Stimulated activated CD4-positive, alpha-beta T cell treated with anti-CD3 and anti-CD28 coated beads, Interleukin-4, amount 100 ng/mL, for 48 hours (primary cell): Measurements from ENCODE around the gene POLE3.
"Not testable (repeated sequence)": the region's sequence is repeated elsewhere in the genome, so short reads cannot be mapped to it uniquely, and the experiment has no call there.

Source experiments
- DNase-seq, 2 donors: peaks; one replicate each; pipeline ENCODE4 v3.0.0-alpha.2; 2020; ENCODE audit warnings: low read depth in 2 of 2

POLE3 gene, protein sequence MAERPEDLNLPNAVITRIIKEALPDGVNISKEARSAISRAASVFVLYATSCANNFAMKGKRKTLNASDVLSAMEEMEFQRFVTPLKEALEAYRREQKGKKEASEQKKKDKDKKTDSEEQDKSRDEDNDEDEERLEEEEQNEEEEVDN

DNA sequence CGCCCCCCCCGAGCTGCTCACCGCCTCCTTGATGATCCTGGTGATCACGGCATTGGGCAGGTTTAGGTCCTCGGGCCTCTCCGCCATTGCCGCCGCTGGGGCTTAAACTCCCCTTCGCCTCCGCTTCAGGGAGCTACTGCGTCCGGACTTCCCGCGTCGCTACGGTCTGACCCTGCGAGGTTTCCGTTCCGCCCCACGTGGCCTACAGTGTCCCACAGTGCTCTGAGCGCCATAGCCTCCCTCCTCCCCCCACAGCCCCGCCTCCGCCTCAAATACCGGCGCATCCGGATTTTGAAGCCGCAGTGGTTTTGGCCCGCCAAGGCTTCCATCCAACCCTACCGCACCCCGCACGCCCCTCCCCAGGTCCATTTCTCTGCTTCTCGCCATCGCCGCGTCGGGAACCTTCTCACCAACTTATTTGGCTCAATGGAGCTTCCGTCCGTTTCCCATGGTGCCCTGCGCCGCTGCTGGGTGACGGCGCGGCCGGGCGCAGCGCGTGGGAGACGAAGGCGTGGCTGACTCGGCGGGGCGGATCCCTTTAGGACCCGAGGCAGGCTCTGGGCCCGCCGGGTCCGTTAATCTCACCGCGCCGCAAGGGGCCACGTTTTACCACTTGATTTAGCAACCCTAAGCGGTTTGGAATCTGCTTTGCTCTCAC is at the start of gene POLE3, which contains the start of gene C9orf43:
TSS of gene POLE3 (minus strand) at position 469 of the 658 bp plus-strand sequence. CDS start at position 87, 382 bp downstream.
TSS of gene C9orf43 (plus strand) at position 541 of the 658 bp plus-strand sequence. CDS start 2,747 bp downstream, outside the sequence.
- peak; percentile 92 to 94 for DNase-seq

DNA sequence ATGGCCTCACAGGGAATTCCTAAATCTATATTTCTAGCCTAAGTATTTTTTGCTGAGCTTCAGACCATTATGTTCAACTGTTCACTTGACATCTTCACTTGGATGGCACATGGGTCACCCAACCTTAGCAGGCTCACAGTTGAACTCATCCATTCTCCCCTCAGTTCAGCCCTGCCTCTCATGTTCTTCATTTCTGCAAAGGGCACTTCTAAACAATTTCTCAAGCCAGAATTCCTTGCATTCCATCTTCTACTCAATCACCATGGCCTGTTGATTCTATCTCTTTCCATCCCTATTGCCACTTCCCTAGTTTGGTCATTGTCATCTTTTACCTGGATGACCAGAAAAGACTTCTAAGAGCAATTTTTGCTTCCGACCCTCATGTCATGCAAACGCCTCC is 45.8 kb upstream of the POLE3 start:
- no peak for DNase-seq

DNA sequence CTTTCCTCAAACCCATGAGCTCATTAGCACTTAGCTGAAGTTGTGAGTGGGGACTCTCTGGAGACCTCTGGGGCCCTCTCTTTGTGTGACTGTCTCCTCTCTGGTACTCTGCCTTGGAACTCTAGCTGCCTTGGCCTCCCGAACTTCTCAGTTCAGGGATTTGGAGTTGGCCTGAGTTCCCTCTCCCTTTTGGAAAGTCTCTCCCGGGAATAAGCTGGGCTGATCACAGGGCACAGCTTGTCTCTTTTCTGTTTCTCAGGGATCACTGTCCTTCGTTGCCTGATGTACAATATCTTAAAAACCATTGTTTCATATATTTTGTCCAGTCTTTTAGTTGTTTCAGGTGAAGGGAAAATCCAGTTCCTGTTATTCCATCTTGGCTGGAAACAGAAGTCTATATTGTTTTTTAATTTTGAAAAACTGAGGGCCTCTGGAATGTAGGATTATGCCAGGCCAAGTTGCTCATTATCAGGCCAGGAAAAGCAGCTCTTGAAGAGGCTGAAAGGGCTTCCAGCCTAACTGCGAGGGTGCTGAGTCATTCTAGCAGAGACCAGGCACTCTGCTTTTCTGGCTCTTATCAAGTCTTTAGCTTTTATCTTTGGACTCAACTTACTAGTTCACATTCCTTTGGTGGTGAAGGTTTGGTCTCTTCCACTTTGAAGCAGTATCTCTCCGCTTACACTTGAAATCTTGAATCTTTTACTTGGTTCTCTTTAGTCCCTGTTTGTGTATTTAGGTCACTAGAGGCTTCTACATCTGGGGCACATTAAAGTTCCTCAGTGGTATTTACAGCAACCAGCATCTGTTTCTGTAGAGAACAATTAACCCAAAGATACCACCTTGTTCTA is 44.7 kb upstream of the POLE3 start:
- DNase-seq = no peak

DNA sequence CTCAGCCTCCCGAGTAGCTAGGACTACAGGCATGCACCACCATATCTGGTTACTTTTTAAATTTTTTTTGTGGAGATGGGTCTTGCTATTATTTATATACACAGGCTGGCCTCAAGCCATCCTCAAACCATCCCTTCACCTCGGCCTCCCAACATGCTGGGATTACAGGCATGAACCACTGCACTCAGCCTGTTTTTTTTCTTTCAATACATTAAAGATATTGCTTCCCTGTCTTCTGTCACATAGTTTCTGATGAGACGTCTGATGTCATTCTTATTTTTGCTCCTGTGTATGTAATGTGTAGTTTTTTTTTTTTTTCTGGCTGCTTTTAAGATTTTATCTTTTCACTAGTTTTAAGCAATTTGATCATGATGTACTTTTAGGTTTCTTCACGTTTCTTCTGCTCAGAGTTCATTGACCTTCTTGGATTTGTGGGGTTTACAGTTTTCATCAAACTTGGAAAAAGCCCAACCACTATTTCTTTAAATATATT is 41.7 kb upstream of the POLE3 start:
- DNase-seq = no peak

DNA sequence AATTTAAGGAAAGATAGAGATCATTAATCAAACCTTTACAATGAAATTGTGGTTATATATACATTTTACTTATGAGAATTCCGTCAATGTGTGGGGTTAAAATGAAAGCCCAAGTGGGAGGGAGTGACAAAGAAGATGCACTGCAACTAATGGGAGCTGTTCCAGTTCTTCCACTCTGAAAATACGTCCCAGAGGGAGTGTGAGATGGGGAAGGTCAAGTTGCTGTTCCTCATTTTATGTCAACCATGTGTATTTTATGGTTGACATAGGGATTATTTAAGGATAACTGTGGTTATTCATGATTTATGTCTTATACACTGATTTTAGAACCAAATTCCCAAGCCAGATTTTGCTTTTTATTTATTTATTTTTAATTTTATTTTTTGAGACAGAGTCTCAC is 38.9 kb upstream of the POLE3 start:
- no peak for DNase-seq

DNA sequence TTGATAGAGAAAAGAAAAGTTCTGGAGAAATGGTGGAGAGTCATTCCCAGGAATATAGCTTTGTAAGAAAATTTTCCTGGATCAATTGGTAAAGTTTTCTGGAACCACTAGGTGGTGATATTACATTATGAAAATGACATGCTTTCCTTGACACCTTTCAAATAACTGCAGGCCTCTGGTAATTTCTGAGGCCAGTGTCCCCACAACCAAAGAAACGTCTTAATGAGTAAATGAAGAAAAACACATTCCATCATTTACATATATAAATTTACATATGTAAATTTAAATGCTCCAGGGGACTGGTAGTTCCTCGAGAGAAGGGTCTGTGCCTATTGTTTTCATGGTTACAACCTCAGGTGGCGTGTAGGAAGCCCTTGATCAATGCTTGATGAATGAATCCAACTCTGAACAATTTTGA is 35.9 kb upstream of the POLE3 start:
- no peak for DNase-seq

DNA sequence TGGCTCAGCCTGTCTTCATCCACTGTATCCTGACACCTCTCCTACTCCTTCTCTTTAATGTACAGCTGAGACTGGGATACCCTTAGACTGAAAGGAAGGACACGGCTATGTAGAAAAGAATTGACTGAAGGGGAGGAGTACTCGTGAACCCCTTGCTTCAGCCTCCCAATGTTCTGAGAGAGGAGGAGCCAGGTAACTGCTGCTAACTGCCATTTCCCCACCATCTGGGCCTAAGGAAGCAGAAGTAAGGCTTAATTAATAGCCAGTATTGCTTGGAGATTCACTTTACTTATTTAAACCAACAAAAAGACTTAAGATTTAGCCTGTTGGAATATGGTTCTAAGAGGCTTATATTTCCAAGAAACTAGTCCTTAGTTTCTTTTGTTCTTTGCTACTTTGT is 34.3 kb upstream of the POLE3 start:
- no peak for DNase-seq

DNA sequence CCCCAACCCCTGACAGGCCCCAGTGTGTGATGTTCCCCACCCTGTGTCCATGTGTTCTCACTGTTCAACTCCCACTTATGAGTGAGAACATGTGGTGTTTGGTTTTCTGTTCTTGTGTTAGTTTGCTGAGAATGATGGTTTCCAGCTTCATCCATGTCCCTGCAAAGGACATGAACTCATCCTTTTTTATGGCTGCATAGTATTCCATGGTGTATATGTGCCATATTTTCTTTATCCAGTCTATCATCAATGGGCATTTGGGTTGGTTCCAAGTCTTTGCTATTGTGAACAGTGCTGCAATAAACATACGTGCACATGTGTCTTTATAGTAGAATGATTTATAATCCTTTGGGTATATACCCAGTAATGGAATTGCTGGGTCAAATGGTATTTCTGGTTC is 27.2 kb upstream of the POLE3 start:
- DNase-seq = not testable (repeated sequence)

DNA sequence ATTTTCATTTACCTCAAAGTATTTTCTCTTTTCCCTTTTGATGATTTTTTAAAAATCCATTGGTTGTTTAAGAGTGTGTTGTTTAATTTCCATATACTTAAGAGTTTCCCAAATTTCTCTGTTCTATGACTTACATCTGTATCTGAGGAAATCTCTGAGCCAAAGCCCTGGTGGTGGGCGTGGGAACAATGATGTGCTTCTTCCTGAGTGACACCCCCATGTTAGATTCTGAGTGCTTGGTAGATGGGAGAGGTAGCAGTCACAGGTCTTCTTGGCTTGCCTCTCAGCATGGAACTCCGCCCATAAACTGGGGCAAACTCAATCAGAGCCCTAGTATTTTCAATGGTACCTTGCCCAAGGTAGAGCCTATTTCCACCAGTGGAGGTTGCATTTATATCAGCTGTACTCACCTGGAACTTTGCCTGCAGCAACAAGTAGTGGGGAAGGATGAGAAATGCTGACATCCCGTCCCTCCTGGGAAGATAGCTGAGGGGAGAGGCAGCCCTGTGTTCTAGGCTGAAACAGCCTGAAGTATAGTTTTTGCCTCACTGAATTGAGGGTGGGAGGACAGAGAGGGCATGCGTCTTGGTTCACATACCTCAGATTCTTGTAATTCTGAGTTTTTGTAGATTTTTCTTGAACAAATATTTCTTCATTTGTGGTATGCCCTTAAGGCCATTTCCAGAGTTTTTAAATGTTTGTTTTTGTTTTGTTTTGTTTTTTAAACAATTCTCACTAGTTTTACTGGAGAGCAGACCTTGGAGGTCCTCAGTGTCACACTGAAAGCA is 26.4 kb upstream of the POLE3 start:
- DNase-seq = no peak

DNA sequence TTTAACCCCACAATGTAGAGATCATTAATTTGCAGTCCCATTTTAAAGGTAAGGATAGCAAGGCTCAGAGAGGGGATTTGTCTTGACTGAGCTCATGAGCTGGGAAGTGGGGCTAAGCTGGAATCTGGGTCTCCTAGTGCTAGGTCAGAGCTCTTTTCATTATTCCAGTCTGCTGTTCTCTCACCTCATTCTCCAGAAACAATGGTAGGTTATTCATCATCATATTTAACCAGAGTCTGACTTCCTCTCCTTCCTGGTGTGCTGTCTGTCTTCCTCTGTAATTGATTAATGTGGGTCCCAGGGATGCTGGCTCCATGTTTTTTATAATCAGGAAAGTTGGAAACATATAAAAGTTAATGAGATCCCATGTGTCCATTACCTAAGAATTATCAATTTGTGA is 20.7 kb upstream of the POLE3 start:
- DNase-seq = no peak

DNA sequence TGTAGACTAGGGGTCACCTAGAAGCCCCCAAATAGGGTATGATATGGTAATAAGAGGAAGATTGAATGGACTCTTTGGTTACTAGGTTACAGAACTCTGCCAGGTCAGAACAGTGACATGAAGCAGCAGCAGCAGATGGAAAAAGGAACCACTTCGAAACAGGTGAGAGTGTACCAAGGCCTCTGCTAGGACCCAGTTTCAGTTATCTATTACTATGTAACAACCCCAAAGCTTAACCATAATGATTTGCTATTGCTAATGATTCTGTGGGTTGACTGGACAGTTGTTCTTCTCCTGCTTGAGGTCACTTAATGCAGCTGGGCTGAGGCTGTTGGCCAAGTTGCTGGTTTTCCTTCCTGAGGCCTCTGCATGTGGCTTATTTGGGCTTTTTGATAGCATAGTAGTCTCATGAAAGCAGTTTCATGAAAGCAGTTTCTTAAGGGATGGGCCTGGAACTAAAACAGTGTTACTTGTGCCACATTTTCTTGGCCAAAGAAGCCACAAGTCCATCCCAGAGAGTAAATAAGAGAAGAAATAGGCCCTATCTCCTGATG is 17.7 kb upstream of the POLE3 start:
- DNase-seq = no peak

DNA sequence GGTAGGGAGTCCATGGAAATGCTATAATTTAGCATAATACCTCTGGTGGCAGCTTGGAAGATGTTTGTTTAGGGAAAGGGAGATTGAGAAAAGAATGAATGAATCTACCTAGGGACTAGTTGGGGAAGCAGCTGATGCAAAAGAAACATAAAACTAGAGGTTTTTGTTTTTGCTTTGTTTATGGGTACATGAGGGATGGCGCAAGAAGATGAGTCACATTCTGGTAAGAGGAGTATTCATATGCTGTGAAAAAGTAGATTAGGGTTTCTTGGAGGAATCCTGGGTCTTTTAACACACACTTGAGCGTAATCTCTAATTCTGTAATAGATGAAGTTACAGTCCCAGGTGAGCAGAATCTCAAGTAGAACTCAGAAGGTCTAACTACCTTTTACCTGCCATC is 17.2 kb upstream of the POLE3 start:
- DNase-seq = no peak

DNA sequence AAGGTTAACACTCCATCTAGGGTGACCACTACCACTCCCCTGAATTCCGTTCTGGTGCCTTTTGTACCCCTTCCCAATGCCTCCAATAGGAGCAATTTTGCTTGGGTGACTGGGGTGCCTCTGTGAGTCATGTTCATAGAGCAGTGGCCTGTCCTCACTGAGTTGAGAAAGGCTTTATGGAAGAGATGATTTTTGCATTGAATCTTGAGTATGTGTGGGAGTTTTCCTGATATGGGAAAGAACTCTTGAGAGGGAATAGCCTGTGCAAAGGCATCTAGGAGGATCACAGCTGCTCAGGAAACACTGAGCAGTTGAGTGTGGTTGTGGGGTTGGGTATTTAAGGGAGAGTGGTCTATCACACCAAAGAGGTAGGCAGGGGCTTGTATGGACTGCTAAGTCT is 16.2 kb upstream of the POLE3 start:
- no peak for DNase-seq

DNA sequence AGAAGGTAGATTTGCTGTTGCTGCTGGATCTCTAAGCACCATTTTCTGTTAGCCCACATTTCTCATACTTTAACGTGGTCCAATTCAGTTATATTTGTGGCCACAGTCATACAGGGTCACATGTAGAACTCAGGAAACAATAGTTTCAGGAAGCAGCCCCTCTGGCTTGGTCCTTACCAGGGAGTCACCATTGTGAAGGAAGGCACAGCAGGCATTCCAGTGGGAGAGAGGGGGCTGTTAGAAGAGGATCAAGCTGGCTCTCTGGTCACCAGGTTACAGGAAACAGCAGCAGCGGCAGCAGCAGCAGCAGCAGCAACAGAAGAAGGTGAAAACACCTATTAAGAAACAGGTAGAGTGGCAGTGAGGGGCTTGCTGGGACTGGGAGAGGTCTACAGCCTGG is 14.6 kb upstream of the POLE3 start:
- DNase-seq = no peak

DNA sequence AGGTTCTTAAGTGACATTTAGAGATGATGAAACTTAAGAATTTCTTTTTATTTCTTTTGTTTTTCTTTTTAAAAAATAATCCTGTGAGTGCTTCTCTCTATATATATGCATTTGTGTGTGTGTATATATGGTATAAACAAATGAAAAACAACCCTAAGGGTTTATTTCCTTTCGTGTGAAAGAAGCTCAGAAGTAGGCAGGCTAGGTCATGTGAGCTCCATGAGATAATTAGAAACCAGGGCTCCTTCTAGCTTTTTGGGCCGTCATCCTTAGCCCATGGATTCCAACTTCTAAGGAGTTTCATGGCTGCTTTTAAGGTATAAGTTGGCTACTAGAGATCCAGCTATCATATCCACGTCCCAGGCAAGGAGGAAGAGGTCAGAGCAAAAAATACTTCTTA is 11.3 kb upstream of the POLE3 start:
- no peak for DNase-seq

DNA sequence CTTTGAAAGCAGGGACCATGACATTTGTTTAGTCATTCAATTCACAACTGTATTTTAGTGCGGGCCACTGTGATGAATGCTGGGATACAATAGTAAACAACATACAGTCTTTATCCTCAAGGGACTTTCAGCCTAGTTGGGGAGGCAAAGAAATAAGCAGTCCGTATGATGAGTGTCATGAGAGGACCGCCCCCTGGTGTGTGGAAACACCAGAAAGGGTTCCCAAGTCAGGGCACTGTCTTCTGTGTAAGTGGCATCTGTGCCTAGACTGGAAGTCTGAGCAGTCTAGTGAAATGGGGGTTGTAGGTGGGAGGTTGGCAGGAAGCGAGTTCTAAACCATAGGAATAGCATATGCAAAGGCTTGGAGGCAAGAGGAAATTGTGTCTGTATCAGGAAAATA is 6.9 kb upstream of the POLE3 start:
- no peak for DNase-seq

DNA sequence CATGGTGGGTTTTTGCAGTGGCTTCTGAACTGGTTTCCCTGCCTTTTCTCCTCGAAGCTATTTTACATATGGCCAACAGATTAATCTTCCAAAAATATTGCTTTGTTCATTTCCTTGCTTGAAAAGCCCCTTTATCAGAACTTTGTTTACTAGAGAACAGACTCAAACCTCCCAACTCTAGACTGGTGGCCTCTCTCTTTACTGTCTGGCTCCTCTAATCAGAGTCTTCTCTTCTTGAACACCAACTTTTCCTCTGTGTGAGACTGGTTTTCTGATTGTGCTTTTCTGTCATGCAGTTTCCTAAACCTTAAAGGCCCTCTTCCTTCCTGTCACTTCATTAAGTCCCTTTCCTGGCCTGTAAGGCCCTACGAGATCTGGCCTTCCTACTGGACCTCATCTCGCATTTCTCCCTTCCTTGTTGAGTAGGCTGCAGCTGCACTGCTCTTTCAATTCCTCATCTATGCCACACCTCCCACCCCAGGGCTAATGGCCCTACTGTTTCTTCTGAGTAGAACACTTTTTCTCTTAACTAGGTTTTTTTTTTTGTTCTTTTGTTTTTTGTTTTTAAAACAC is 5.8 kb upstream of the POLE3 start:
- DNase-seq = no peak

DNA sequence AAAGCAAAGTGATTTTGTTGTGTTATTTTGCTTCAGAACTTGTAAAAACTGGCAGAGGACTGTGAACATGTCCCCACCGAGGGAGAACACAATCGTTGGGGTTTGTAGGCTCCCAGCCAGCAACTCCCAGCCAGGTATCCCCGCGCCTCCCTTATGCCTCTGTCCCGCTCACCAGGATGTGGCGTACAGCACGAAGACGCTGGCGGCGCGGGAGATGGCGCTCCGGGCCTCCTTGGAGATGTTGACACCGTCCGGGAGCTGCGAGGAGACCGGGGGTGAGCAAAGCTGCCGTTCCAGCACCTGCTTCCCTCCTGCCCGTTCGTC is 630 bp downstream of the POLE3 start:
- DNase-seq = no peak

DNA sequence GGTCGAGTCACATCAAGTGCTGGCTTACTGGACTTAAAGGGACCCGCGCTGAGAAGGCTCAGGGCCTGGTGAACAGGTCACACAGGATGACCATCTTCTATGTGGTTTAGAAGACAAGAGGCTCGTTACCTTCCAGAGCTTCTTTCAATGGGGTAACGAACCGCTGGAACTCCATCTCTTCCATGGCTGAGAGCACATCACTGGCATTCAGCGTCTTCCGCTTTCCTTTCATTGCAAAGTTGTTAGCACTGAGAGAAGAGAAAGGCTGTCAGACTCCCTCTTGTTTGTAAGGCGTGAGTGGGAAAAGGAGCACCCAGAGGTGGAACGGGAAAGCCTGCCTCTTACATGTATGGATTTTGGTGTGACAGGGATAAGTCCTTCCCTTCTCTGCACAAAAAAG is 994 bp downstream of the POLE3 start:
- DNase-seq = no peak

DNA sequence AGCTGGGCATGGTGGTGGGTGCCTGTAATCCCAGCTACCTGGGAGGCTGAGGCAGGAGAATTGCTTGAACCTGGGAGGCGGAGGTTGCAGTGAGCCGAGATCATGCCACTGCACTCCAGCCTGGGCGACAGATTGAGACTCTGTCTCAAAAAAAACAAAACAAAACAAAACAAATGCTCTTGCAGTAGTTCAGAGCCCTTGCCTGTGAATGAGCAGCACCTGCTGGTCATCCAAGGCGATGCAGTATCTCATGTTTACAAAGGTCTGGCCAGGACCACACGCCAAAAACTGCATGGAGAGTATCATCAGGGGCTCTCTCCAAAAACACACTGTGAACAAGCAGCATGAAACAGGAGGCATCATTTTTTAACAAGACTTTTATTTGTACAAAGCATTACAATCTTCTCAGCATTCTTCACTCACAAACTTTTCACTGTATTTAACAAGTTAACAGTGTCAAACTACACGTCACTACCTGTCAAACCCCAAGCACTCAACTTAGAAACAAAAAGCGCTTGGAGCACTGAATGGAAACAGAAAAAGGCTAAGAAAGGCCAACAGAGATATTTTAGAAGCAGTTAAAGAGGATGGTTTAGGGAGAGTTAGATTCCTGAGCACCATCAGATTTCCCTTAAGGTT is 3.5 kb downstream of the POLE3 start:
- DNase-seq = peak; percentile 28 to 38

DNA sequence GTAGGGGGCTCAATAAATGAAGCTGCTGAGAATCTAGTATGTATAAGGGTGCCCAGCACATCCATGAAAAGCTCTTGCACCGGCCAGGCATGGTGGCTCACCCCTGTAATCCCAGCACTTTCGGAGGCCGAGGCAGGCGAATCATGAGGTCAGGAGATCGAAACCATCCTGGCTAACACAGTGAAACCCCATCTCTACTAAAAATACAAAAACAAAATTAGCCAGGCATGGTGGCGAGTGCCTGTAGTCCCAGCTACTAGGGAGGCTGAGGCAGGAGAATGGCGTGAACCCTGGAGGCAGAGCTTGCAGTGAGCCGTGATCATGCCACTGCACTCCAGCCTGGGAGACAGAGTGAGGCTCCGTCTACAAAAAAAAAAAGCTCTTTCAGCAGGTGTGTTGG is 4.1 kb downstream of the POLE3 start:
- not testable (repeated sequence) for DNase-seq
